Measurements from ENCODE around the gene RPTOR. TPM values are rescaled to one million over a fixed set of nuclear protein-coding genes. Genes with fewer than 3 reads are reported as not detected.

RPTOR gene
- total RNA-seq, 2 experiments from 2014 or later: 48.1 to 87.8 TPM

GRCh38 chr17:80701730-80702129, 157.1 kb downstream of the RPTOR start:
- TF ChIP-seq EZH2phosphoT487 (IDR thresholded peaks at IDR 0.05; ENCODE audit: borderline replicate concordance, low read depth, low read length) (no peak), CTCF (conservative IDR thresholded peaks at IDR 0.05; ENCODE audit: low read length) (no peak)
- Histone ChIP-seq H3K9me2 (ENCODE audit: insufficient read depth, low read length) (no peaks in the 10 kb centered on the region), H3K9me3 (ENCODE audit: low read length) (no peaks in the 10 kb centered on the region), H3K27ac (ENCODE audit: low read depth, low read length, poor library complexity, severe bottlenecking) (peak overlapping the region; percentile 62), H2AFZ (ENCODE audit: low read length) (no peak overlapping the region), H3K79me2 (ENCODE audit: insufficient read depth, low read depth, low read length) (peaks cover 28% of the 10 kb centered on the region; the same call in 1 of the 2 replicates), H3K36me3 (ENCODE audit: insufficient read depth, low read length) (no peaks in the 10 kb centered on the region), H4K20me1 (ENCODE audit: insufficient read depth, low read length) (no peaks in the 10 kb centered on the region), H3K4me3 (ENCODE audit: low read depth, low read length, poor library complexity, severe bottlenecking) (no peak overlapping the region), H3K4me2 (ENCODE audit: low read length) (no peak overlapping the region), H3K4me1 (ENCODE audit: insufficient read depth, low read length, poor library complexity, severe bottlenecking) (peaks cover 41% of the 10 kb centered on the region)
- intact Hi-C loops (cut with micrococcal nuclease; ENCODE audit: unreplicated experiment): no loop called here
- no peak for DNase-seq (ENCODE audit: low spot score)
- CTCF ChIA-PET (ENCODE audit: unreplicated experiment): no interaction called here
- POLR2A ChIA-PET: interaction anchor here (0.6 kb wide), 1 partner anchor 37 kb away, joined by 5 read pairs; no protein-coding TSS in a partner anchor
- no TSS peak for BruUV-seq (replicated peaks)

GRCh38 chr17:80702315-80703141, 157.9 kb downstream of the RPTOR start:
- Histone ChIP-seq H2AFZ (ENCODE audit: low read length) (no peak overlapping the region), H3K79me2 (ENCODE audit: insufficient read depth, low read depth, low read length) (peaks cover 28% of the 10 kb centered on the region; the same call in 1 of the 2 replicates), H3K27ac (ENCODE audit: low read depth, low read length, poor library complexity, severe bottlenecking) (peak overlapping the region; percentile 62), H3K4me3 (ENCODE audit: low read depth, low read length, poor library complexity, severe bottlenecking) (no peak overlapping the region), H3K4me2 (ENCODE audit: low read length) (peak overlapping the region; percentile 42), H3K9me3 (ENCODE audit: low read length) (no peaks in the 10 kb centered on the region), H3K36me3 (ENCODE audit: insufficient read depth, low read length) (0 out of 2 replicates have a peak, but pooled peaks cover 1% of the 10 kb centered on the region), H4K20me1 (ENCODE audit: insufficient read depth, low read length) (no peaks in the 10 kb centered on the region), H3K9me2 (ENCODE audit: insufficient read depth, low read length) (no peaks in the 10 kb centered on the region), H3K4me1 (ENCODE audit: insufficient read depth, low read length, poor library complexity, severe bottlenecking) (peaks cover 41% of the 10 kb centered on the region)
- no TSS peak for BruUV-seq (replicated peaks)
- intact Hi-C loops (cut with micrococcal nuclease; ENCODE audit: unreplicated experiment): no loop called here
- ChIA-PET CTCF (ENCODE audit: unreplicated experiment) (interaction anchor here (0.5 to 1.1 kb wide), 2 partner anchors 10 to 186 kb away, joined by 3 read pairs; no protein-coding TSS in a partner anchor), POLR2A (interaction anchor here (0.6 kb wide), 2 partner anchors 36 to 73 kb away, joined by 5 read pairs; no protein-coding TSS in a partner anchor)
- no peak for DNase-seq (ENCODE audit: low spot score)
- TF ChIP-seq EZH2phosphoT487 (IDR thresholded peaks at IDR 0.05; ENCODE audit: borderline replicate concordance, low read depth, low read length): no peak
- TF ChIP-seq CTCF (conservative IDR thresholded peaks at IDR 0.05; ENCODE audit: low read length): no peak

GRCh38 chr17:80703142-80703478, 158.5 kb downstream of the RPTOR start:
- ChIA-PET POLR2A (interaction anchor here (0.6 to 1.4 kb wide), 4 partner anchors 15 to 606 kb away, joined by 3 to 5 read pairs (median 4); no protein-coding TSS in a partner anchor), CTCF (ENCODE audit: unreplicated experiment) (interaction anchor here (0.5 to 1.1 kb wide), 2 partner anchors 9 to 186 kb away, joined by 3 read pairs; no protein-coding TSS in a partner anchor)
- no peak for TF ChIP-seq CTCF (conservative IDR thresholded peaks at IDR 0.05; ENCODE audit: low read length)
- TF ChIP-seq EZH2phosphoT487 (IDR thresholded peaks at IDR 0.05; ENCODE audit: borderline replicate concordance, low read depth, low read length): no peak
- Histone ChIP-seq H3K4me2 (ENCODE audit: low read length) (peak overlapping the region; percentile 42), H4K20me1 (ENCODE audit: insufficient read depth, low read length) (no peaks in the 10 kb centered on the region), H3K9me3 (ENCODE audit: low read length) (no peaks in the 10 kb centered on the region), H3K79me2 (ENCODE audit: insufficient read depth, low read depth, low read length) (peaks cover 28% of the 10 kb centered on the region; the same call in 1 of the 2 replicates), H2AFZ (ENCODE audit: low read length) (no peak overlapping the region), H3K36me3 (ENCODE audit: insufficient read depth, low read length) (peaks cover 7% of the 10 kb centered on the region; the same call in 1 of the 2 replicates), H3K4me1 (ENCODE audit: insufficient read depth, low read length, poor library complexity, severe bottlenecking) (peaks cover 41% of the 10 kb centered on the region), H3K27ac (ENCODE audit: low read depth, low read length, poor library complexity, severe bottlenecking) (peak overlapping the region; percentile 62), H3K4me3 (ENCODE audit: low read depth, low read length, poor library complexity, severe bottlenecking) (peak overlapping the region; percentile 1), H3K9me2 (ENCODE audit: insufficient read depth, low read length) (no peaks in the 10 kb centered on the region)
- peak; percentile 82 for DNase-seq (ENCODE audit: low spot score)
- no TSS peak for BruUV-seq (replicated peaks)
- intact Hi-C loops (cut with micrococcal nuclease; ENCODE audit: unreplicated experiment): no loop called here

Measured in OCI-LY7 (cell line).